WTC11 (cell line): Measurements from ENCODE around the gene IPO13.

Experiments
- CBFB ChIP-seq: sonication (generic); formaldehyde crosslinking; IDR thresholded peaks from 2 replicates; pipeline ENCODE4 v1.8.1; 2022; ENCODE audit warnings: mild to moderate bottlenecking, low read depth, missing genetic modification reagents
- ZNF416 ChIP-seq: fragments of 250-450 bp; sonication (Bioruptor Pico); IDR thresholded peaks from 2 replicates; pipeline ENCODE4 v1.9.0; 2021; ENCODE audit warnings: mild to moderate bottlenecking, inconsistent platforms
- TF ChIP-seq, protein P1 (sequence below): sonication (generic); formaldehyde crosslinking; conservative IDR thresholded peaks from 2 replicates; pipeline ENCODE4 v1.8.1; 2022; ENCODE audit warnings: mild to moderate bottlenecking, missing genetic modification reagents
- TF ChIP-seq, protein P2 (sequence below): sonication (generic); formaldehyde crosslinking; IDR thresholded peaks from 2 replicates; pipeline ENCODE4 v1.8.1; 2023; ENCODE audit warnings: mild to moderate bottlenecking, missing genetic modification reagents
- TF ChIP-seq, protein P3 (sequence below): sonication (generic); formaldehyde crosslinking; conservative IDR thresholded peaks from 2 replicates; pipeline ENCODE4 v1.8.1; 2023; ENCODE audit warnings: mild to moderate bottlenecking, low read depth, missing genetic modification reagents, moderate library complexity
- TF ChIP-seq, protein P4 (sequence below): fragments of 200-600 bp; IDR thresholded peaks from 2 replicates; pipeline ENCODE4 v1.8.0; 2022; ENCODE audit warnings: antibody characterized with exemption
- TF ChIP-seq, protein P5 (sequence below): sonication (generic); formaldehyde crosslinking; IDR thresholded peaks from 2 replicates; pipeline ENCODE4 v1.8.1; 2023; ENCODE audit warnings: mild to moderate bottlenecking, missing genetic modification reagents, borderline replicate concordance

DNA sequence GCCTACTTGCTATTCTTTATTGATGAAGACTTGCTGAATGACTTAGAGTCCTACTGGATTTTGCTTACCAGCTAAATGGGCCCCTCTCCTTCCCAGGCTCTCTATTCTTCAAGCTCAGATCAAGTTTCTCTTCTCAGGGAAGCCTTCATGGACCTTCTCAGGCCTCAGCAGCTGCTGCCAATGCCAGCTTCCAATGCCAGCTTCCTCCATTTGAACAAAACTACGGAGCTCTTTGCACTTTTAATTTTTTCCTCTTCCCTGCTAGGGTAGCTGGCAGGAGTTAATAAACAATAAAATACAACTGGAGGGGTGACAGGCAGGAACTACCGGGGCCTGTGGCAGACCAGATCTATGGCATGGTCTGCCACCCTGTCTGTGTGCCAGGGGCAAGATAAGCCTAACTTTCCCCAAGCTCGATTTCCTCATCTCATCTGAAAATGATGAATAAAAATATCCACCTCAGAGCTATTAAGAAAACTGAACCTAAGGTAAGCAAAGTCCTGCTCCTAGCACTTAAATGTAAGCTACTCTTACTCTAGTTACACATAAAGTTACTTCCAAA lies 995 bp upstream of the IPO13 start:
- TF ChIP-seq CBFB (CRISPR knock-in tag) = no peak
- TF ChIP-seq, protein P1, sequence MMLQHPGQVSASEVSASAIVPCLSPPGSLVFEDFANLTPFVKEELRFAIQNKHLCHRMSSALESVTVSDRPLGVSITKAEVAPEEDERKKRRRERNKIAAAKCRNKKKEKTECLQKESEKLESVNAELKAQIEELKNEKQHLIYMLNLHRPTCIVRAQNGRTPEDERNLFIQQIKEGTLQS = no peak
- TF ChIP-seq, protein P2, sequence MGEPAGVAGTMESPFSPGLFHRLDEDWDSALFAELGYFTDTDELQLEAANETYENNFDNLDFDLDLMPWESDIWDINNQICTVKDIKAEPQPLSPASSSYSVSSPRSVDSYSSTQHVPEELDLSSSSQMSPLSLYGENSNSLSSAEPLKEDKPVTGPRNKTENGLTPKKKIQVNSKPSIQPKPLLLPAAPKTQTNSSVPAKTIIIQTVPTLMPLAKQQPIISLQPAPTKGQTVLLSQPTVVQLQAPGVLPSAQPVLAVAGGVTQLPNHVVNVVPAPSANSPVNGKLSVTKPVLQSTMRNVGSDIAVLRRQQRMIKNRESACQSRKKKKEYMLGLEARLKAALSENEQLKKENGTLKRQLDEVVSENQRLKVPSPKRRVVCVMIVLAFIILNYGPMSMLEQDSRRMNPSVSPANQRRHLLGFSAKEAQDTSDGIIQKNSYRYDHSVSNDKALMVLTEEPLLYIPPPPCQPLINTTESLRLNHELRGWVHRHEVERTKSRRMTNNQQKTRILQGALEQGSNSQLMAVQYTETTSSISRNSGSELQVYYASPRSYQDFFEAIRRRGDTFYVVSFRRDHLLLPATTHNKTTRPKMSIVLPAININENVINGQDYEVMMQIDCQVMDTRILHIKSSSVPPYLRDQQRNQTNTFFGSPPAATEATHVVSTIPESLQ (CRISPR knock-in tag) = no peak
- TF ChIP-seq, protein P3, sequence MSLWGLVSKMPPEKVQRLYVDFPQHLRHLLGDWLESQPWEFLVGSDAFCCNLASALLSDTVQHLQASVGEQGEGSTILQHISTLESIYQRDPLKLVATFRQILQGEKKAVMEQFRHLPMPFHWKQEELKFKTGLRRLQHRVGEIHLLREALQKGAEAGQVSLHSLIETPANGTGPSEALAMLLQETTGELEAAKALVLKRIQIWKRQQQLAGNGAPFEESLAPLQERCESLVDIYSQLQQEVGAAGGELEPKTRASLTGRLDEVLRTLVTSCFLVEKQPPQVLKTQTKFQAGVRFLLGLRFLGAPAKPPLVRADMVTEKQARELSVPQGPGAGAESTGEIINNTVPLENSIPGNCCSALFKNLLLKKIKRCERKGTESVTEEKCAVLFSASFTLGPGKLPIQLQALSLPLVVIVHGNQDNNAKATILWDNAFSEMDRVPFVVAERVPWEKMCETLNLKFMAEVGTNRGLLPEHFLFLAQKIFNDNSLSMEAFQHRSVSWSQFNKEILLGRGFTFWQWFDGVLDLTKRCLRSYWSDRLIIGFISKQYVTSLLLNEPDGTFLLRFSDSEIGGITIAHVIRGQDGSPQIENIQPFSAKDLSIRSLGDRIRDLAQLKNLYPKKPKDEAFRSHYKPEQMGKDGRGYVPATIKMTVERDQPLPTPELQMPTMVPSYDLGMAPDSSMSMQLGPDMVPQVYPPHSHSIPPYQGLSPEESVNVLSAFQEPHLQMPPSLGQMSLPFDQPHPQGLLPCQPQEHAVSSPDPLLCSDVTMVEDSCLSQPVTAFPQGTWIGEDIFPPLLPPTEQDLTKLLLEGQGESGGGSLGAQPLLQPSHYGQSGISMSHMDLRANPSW (CRISPR knock-in tag) = no peak
- TF ChIP-seq, protein P4, sequence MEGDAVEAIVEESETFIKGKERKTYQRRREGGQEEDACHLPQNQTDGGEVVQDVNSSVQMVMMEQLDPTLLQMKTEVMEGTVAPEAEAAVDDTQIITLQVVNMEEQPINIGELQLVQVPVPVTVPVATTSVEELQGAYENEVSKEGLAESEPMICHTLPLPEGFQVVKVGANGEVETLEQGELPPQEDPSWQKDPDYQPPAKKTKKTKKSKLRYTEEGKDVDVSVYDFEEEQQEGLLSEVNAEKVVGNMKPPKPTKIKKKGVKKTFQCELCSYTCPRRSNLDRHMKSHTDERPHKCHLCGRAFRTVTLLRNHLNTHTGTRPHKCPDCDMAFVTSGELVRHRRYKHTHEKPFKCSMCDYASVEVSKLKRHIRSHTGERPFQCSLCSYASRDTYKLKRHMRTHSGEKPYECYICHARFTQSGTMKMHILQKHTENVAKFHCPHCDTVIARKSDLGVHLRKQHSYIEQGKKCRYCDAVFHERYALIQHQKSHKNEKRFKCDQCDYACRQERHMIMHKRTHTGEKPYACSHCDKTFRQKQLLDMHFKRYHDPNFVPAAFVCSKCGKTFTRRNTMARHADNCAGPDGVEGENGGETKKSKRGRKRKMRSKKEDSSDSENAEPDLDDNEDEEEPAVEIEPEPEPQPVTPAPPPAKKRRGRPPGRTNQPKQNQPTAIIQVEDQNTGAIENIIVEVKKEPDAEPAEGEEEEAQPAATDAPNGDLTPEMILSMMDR = no peak
- TF ChIP-seq, protein P5, sequence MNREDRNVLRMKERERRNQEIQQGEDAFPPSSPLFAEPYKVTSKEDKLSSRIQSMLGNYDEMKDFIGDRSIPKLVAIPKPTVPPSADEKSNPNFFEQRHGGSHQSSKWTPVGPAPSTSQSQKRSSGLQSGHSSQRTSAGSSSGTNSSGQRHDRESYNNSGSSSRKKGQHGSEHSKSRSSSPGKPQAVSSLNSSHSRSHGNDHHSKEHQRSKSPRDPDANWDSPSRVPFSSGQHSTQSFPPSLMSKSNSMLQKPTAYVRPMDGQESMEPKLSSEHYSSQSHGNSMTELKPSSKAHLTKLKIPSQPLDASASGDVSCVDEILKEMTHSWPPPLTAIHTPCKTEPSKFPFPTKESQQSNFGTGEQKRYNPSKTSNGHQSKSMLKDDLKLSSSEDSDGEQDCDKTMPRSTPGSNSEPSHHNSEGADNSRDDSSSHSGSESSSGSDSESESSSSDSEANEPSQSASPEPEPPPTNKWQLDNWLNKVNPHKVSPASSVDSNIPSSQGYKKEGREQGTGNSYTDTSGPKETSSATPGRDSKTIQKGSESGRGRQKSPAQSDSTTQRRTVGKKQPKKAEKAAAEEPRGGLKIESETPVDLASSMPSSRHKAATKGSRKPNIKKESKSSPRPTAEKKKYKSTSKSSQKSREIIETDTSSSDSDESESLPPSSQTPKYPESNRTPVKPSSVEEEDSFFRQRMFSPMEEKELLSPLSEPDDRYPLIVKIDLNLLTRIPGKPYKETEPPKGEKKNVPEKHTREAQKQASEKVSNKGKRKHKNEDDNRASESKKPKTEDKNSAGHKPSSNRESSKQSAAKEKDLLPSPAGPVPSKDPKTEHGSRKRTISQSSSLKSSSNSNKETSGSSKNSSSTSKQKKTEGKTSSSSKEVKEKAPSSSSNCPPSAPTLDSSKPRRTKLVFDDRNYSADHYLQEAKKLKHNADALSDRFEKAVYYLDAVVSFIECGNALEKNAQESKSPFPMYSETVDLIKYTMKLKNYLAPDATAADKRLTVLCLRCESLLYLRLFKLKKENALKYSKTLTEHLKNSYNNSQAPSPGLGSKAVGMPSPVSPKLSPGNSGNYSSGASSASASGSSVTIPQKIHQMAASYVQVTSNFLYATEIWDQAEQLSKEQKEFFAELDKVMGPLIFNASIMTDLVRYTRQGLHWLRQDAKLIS (CRISPR knock-in tag) = no peak
- TF ChIP-seq ZNF416 = no peak
